Stomach (tissue), 9 donors: ENCODE results near the gene TSPAN14. TPM values are rescaled to one million over a fixed set of nuclear protein-coding genes. Genes with fewer than 3 reads are reported as not detected.

Experiments used
- DNase-seq, 2 donors: peaks; one replicate each; pipeline versions ENCODE4 v3.0.0 to v3.0.0-alpha.2; 2013 to 2019
- H3K27ac ChIP-seq, 5 donors: fragments of 200-600 bp in 4 of 5; sonication (generic) in 4 of 5; one replicate each; pipeline ENCODE4 v1.5.1; 2013 to 2019; ENCODE audit warnings: mild to moderate bottlenecking in 1 of 5, moderate library complexity in 1 of 5
- H3K27me3 ChIP-seq, 3 donors: fragments of 200-600 bp; sonication (generic); one replicate each; pipeline ENCODE4 v1.5.1; 2017 to 2019; ENCODE audit warnings: mixed run types in 1 of 3
- H3K36me3 ChIP-seq, 4 donors: fragments of 200-600 bp; sonication (generic); 1 replicate in 3 of 4; 2 replicates in 1 of 4; pipeline ENCODE4 v1.5.1; 2016 to 2019
- H3K4me1 ChIP-seq, 4 donors: fragments of 200-600 bp; sonication (generic); one replicate each; pipeline ENCODE4 v1.5.1; 2016 to 2019
- H3K4me3 ChIP-seq, 4 donors: fragments of 200-600 bp; sonication (generic) in 3 of 4; one replicate each; pipeline ENCODE4 v1.5.1; 2016 to 2019; ENCODE audit warnings: mild to moderate bottlenecking in 1 of 4
- H3K9me3 ChIP-seq, 4 donors: fragments of 200-600 bp; sonication (generic); one replicate each; pipeline ENCODE4 v1.5.1; 2016 to 2019
- CTCF ChIP-seq, 7 experiments: fragments of 450-650 bp in 4 of 7; fragments of 200-600 bp in 3 of 7; sonication (generic) in 3 of 7; IDR thresholded peaks; one replicate each; pipeline ENCODE4 v1.5.1; 2016 to 2019; ENCODE audit warnings: antibody characterized with exemption in 7 of 7, control low read depth in 2 of 7, mild to moderate bottlenecking in 1 of 7
- EP300 ChIP-seq: sonication (generic); formaldehyde crosslinking; IDR thresholded peaks from one replicate; pipeline ENCODE4 v1.6.1; 2017; ENCODE audit warnings: antibody characterized with exemption
- POLR2A ChIP-seq, 4 donors: fragments of 450-650 bp; IDR thresholded peaks; one replicate each; pipeline ENCODE4 v1.6.1; 2016; ENCODE audit warnings: antibody characterized with exemption in 4 of 4, control low read depth in 2 of 4, mild to moderate bottlenecking in 1 of 4, moderate library complexity in 1 of 4
- POLR2AphosphoS5 ChIP-seq, 3 donors: sonication (generic); formaldehyde crosslinking; IDR thresholded peaks; one replicate each; pipeline ENCODE4 v1.6.1; 2016; ENCODE audit warnings: antibody characterized with exemption in 3 of 3
- WGBS, 5 donors: extraction: QIAGEN DNeasy Blood & Tissue Kit in 3 of 5; methylation state at CpG; one replicate each; pipeline versions ENCODE4 v1.1.5 to v1.1.7; 2013 to 2018; 5-methylcytosine and 5-hydroxymethylcytosine counted together
- intact Hi-C: fragments of 100-400 bp; cut with DNase I; formaldehyde crosslinking; loops from one replicate; pipeline ENCODE4 v1.15.1; 2023; ENCODE audit warnings: low total_unique reads
- polyA plus RNA-seq, 3 donors: library from polyadenylated mRNA; stranded (reverse); fragments of 200-250 nt; gene quantifications; one replicate each; pipeline ENCODE4 v1.2.3, GENCODE V29; 2013
- total RNA-seq, 5 donors: library from RNA; depleted of rRNA; stranded (reverse); fragments of >200 nt; gene quantifications; one replicate each; pipeline versions ENCODE4 v1.1.0 to v1.2.3, GENCODE V29; 2014 to 2016
- donor health status: healthy with polysubstance abuse.
- donor health status: Bipolar disorder and iron deficiency.
- donor health status: healthy.

TSPAN14 gene
- total and polyA plus RNA-seq, 8 donors, result 7.0 to 82.6 (median 30.5) TPM

- Histone ChIP-seq H3K4me3 (no peak overlapping the region), H3K36me3 (no peaks in the 10 kb centered on the region), H3K27me3 (no peaks in the 10 kb centered on the region), H3K9me3 (no peaks in the 10 kb centered on the region), H3K4me1 (no peaks in the 10 kb centered on the region), H3K27ac (no peak overlapping the region)
- WGBS, 5 donors, result 84 to 87% (median 86%) methylated on average over 15 of the region's 15 CpGs
- intact Hi-C loops, result no loop called here
- TF ChIP-seq POLR2A (IDR thresholded peaks at IDR 0.05) (no peak), POLR2AphosphoS5 (IDR thresholded peaks at IDR 0.05) (no peak), CTCF (IDR thresholded peaks at IDR 0.05) (no peak), EP300 (no peak)
- no peak for DNase-seq
These were observed 115.2 kb downstream of the TSPAN14 start for GRCh38 chr10:80569131-80569895.

- intact Hi-C loops, result no loop called here
- no peak for DNase-seq
- WGBS, 5 donors, result 90 to 98% (median 97%) methylated on average over 9 of the region's 9 CpGs
- Histone ChIP-seq H3K4me3 (no peak overlapping the region), H3K9me3 (peaks cover 0 to 5% (median 0%) of the 10 kb centered on the region in 4 donors), H3K27ac (no peak overlapping the region), H3K27me3 (no peaks in the 10 kb centered on the region), H3K36me3 (no peaks in the 10 kb centered on the region), H3K4me1 (no peaks in the 10 kb centered on the region)
- TF ChIP-seq POLR2A (IDR thresholded peaks at IDR 0.05) (no peak), CTCF (IDR thresholded peaks at IDR 0.05) (no peak), POLR2AphosphoS5 (IDR thresholded peaks at IDR 0.05) (no peak), EP300 (no peak)
These were observed 117.2 kb downstream of the TSPAN14 start for GRCh38 chr10:80571352-80571751.

GRCh38 chr10:80579181-80579763, 125.2 kb downstream of the TSPAN14 start:
- Histone ChIP-seq H3K36me3 (no peaks in the 10 kb centered on the region), H3K27ac (no peak overlapping the region), H3K27me3 (no peaks in the 10 kb centered on the region), H3K9me3 (peaks cover 0 to 13% (median 6%) of the 10 kb centered on the region in 4 donors), H3K4me1 (no peaks in the 10 kb centered on the region), H3K4me3 (no peak overlapping the region)
- WGBS, 5 donors, result 27 to 42% (median 37%) methylated on average over 5 of the region's 5 CpGs
- TF ChIP-seq POLR2A (IDR thresholded peaks at IDR 0.05), result no peak
- no peak for TF ChIP-seq POLR2AphosphoS5 (IDR thresholded peaks at IDR 0.05)
- no peak for TF ChIP-seq CTCF (IDR thresholded peaks at IDR 0.05)
- TF ChIP-seq EP300, result no peak
- intact Hi-C loops, result no loop called here
- no peak for DNase-seq

DNA sequence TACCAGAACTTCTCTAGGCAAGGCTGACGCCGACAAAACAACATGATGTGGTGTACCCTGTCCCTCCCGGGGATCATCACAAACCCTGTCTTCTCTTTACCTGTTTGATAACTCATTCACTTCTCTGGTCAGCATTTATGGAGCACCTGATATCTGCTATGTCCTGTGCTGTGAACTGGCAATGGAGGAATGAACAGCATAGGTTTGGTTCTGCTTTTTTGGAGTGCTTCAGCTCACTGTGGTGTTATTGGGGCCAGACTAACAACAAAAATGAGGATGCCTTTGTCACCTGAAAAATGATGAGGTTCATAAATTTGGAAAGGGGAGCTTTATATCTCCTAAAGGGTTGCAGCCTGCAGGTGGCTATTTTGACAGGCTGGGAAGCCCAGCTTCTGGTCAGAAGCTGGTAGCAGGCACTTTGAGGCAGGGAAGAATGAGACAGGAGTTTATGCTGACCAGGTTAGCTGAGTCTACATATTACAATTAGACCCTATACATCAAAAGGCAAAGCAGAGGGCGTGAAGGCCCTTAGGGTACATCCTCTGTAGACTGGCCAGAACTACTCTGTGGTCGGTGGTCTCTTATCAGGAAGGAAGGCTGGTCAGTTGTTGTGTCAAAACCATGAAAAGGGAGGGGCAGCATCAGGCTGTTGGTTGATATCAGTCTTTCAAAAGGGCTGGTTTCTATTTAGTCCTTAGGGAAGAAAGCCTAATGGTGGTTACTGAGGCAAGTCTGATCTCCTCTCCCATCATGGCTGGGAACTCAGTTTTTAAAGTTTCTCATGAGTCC, 125.9 kb downstream of the TSPAN14 start:
- H3K4me3 ChIP-seq, result no peak overlapping the region
- H3K9me3 ChIP-seq, result peaks cover 0 to 13% (median 6%) of the 10 kb centered on the region in 4 donors
- H3K27me3 ChIP-seq, result no peaks in the 10 kb centered on the region
- no peak for DNase-seq
- WGBS, 5 donors, result 60 to 84% (median 71%) methylated on average over 5 of the region's 5 CpGs
- no peaks in the 10 kb centered on the region for H3K36me3 ChIP-seq
- intact Hi-C loops, result no loop called here
- H3K4me1 ChIP-seq, result no peaks in the 10 kb centered on the region
- H3K27ac ChIP-seq, result no peak overlapping the region
- TF ChIP-seq EP300 (no peak), POLR2A (IDR thresholded peaks at IDR 0.05) (no peak), CTCF (IDR thresholded peaks at IDR 0.05) (no peak), POLR2AphosphoS5 (IDR thresholded peaks at IDR 0.05) (no peak)
